ENCODE results near the gene DOCK8.

Gene DOCK8

DNA sequence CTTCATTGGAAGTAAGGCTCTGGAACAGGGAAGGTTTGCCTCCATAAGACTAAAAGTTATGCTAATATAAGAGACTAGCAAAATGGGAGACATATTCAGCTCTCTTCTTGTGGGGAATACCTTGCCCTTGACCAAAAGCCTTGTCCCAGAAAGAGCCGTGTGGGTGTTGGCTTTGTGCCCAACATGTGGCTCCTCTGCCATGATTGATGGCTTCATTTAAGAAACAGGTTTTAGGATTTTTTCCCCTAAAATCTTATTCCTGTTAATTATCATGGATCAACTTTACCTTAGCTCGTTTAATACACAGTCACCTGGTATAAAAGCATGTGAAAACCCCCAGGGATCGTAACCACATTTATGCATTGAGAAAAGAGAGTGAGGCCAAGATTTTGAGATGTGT, 38.9 kb downstream of the DOCK8 start:
- H3K9me3 ChIP-seq, result no peaks in the 10 kb centered on the region
- no peak for DNase-seq
- no peak overlapping the region for H3K4me3 ChIP-seq (ENCODE audit: low read depth, low read length)
- peaks cover 17% of the 10 kb centered on the region; the same call in 1 of the 2 replicates for H3K27me3 ChIP-seq
- no peaks in the 10 kb centered on the region for H3K36me3 ChIP-seq
- TF ChIP-seq CTCF (IDR thresholded peaks at IDR 0.05; ENCODE audit: low read depth, low read length), result no peak
- no peaks in the 10 kb centered on the region for H3K4me1 ChIP-seq

- Histone ChIP-seq H3K9me3 (no peaks in the 10 kb centered on the region), H3K4me1 (no peaks in the 10 kb centered on the region), H3K27me3 (peaks cover 17% of the 10 kb centered on the region; the same call in 1 of the 2 replicates), H3K36me3 (no peaks in the 10 kb centered on the region), H3K4me3 (ENCODE audit: low read depth, low read length) (no peak overlapping the region)
- TF ChIP-seq CTCF (IDR thresholded peaks at IDR 0.05; ENCODE audit: low read depth, low read length), result no peak
- DNase-seq, result no peak
These were observed 39.9 kb downstream of the DOCK8 start for GRCh38 chr9:254516-254915.

GRCh38 chr9:257957-258356, 43.3 kb downstream of the DOCK8 start:
- Histone ChIP-seq H3K4me1 (no peaks in the 10 kb centered on the region), H3K27me3 (peaks cover 17% of the 10 kb centered on the region; the same call in 1 of the 2 replicates), H3K4me3 (ENCODE audit: low read depth, low read length) (no peak overlapping the region), H3K9me3 (no peaks in the 10 kb centered on the region), H3K36me3 (no peaks in the 10 kb centered on the region)
- DNase-seq, result no peak
- TF ChIP-seq CTCF (IDR thresholded peaks at IDR 0.05; ENCODE audit: low read depth, low read length), result no peak

- no peaks in the 10 kb centered on the region for H3K4me1 ChIP-seq
- peaks cover 6% of the 10 kb centered on the region; the same call in 1 of the 2 replicates for H3K27me3 ChIP-seq
- no peak for DNase-seq
These were observed 45.0 kb downstream of the DOCK8 start for GRCh38 chr9:259405-260404.

DNA sequence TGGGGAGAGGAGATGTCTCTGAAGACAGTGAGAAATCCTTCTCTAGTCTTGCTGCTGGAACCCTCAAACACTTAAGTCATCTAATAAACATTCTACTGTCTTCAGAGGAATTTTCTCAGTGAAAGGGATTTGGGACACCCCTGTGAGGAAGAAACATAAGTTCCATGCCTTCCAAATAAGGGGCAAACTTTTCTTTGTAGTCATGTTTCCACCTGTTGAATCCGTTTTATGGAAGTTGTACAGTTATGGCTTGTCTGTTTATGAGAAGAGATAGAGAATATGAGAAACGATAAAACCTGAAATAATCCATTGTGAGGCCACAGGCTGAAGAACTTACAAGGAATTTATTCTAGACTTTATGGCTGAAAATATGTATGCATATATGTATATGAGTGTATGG, 49.6 kb downstream of the DOCK8 start:
- H3K9me3 ChIP-seq, result no peaks in the 10 kb centered on the region
- H3K27me3 ChIP-seq, result no peaks in the 10 kb centered on the region
- H3K4me1 ChIP-seq, result no peaks in the 10 kb centered on the region
- no peak overlapping the region for H3K4me3 ChIP-seq (ENCODE audit: low read depth, low read length)
- H3K36me3 ChIP-seq, result no peaks in the 10 kb centered on the region
- no peak for TF ChIP-seq CTCF (IDR thresholded peaks at IDR 0.05; ENCODE audit: low read depth, low read length)
- no peak for DNase-seq

More at GRCh38 chr9:259405-260404, 45.0 kb downstream of the DOCK8 start:
- TF ChIP-seq CTCF (IDR thresholded peaks at IDR 0.05; ENCODE audit: low read depth, low read length), result no peak
- no peaks in the 10 kb centered on the region for H3K36me3 ChIP-seq
- H3K4me3 ChIP-seq (ENCODE audit: low read depth, low read length), result no peak overlapping the region
- H3K9me3 ChIP-seq, result no peaks in the 10 kb centered on the region

Data from BE2C (cell line).